Neural cell (in vitro differentiated cells): ENCODE data around the gene CD248. TPM values are rescaled to one million over a fixed set of nuclear protein-coding genes. Genes with fewer than 3 reads are reported as not detected.

Source experiments
- H2AFZ ChIP-seq: fragments of 200-600, 300-800 bp; sonication (generic), shearing (Covaris generic); 2 replicates; pipeline ENCODE4 v1.6.0; 2014; ENCODE audit warnings: low read depth, mild to moderate bottlenecking, antibody characterized with exemption, low read length, moderate library complexity
- H3F3A ChIP-seq: fragments of 200-600 bp; shearing (Covaris generic); 2 replicates; pipeline ENCODE4 v1.6.1; 2016; ENCODE audit warnings: mild to moderate bottlenecking, moderate library complexity, mixed read lengths, antibody characterized with exemption, low read length; ENCODE audit not compliant: insufficient read depth, poor library complexity, severe bottlenecking
- H3K27ac ChIP-seq: fragments of 200-600, 300-800 bp; sonication (generic), shearing (Covaris generic); 2 replicates; pipeline ENCODE4 v1.5.1; 2014; ENCODE audit warnings: mild to moderate bottlenecking, low read length, moderate library complexity
- H3K27me3 ChIP-seq: fragments of 300-800, 200-600 bp; sonication (generic), shearing (Covaris generic); 2 replicates; pipeline ENCODE4 v1.6.0; 2014; ENCODE audit warnings: mild to moderate bottlenecking, low read depth, low read length, moderate library complexity; ENCODE audit not compliant: insufficient read depth
- H3K36me3 ChIP-seq: fragments of 300-800, 200-600 bp; sonication (generic), shearing (Covaris generic); 2 replicates; pipeline ENCODE4 v1.5.1; 2014; ENCODE audit warnings: mild to moderate bottlenecking, antibody characterized with exemption, low read length, moderate library complexity; ENCODE audit not compliant: insufficient read depth
- H3K4me2 ChIP-seq: fragments of 300-800, 200-600 bp; sonication (generic), shearing (Covaris generic); 2 replicates; pipeline ENCODE4 v1.6.0; 2014; ENCODE audit warnings: mild to moderate bottlenecking, low read length
- H3K4me3 ChIP-seq: fragments of 300-800, 200-600 bp; sonication (generic), shearing (Covaris generic); 2 replicates; pipeline ENCODE4 v1.5.1; 2014; ENCODE audit warnings: mild to moderate bottlenecking, low read length, moderate library complexity
- H3K79me2 ChIP-seq: fragments of 200-600 bp; shearing (Covaris generic); replicated peaks from 2 replicates; pipeline ENCODE4 v1.6.0; 2014; ENCODE audit warnings: mild to moderate bottlenecking, low read length, moderate library complexity; ENCODE audit not compliant: insufficient read depth
- H3K9ac ChIP-seq: fragments of 300-800, 200-600 bp; sonication (generic), shearing (Covaris generic); 2 replicates; pipeline ENCODE4 v1.6.1; 2016; ENCODE audit warnings: mild to moderate bottlenecking, low read length, mixed read lengths
- H3K9me2 ChIP-seq: fragments of 200-600 bp; shearing (Covaris generic); 2 replicates; pipeline ENCODE4 v1.6.1; 2016; ENCODE audit warnings: mild to moderate bottlenecking, low read length, mixed read lengths; ENCODE audit not compliant: insufficient read depth
- H3K9me3 ChIP-seq: fragments of 200-600, 300-800 bp; sonication (generic), shearing (Covaris generic); 2 replicates; pipeline ENCODE4 v1.6.1; 2016; ENCODE audit warnings: mild to moderate bottlenecking, mixed run types, low read length, moderate library complexity, mixed read lengths
- H4K20me1 ChIP-seq: fragments of 200-600 bp; shearing (Covaris generic); 2 replicates; pipeline ENCODE4 v1.6.1; 2016; ENCODE audit warnings: mild to moderate bottlenecking, mixed run types; ENCODE audit not compliant: insufficient read depth
- EP300 ChIP-seq: fragments of 450-650 bp; conservative IDR thresholded peaks from 2 replicates; pipeline ENCODE4 v1.6.1; 2014; ENCODE audit warnings: antibody characterized with exemption, mild to moderate bottlenecking, moderate library complexity; ENCODE audit not compliant: poor library complexity, severe bottlenecking
- EZH2 ChIP-seq: fragments of 200-600, 300-800 bp; shearing (Covaris generic), sonication (generic); IDR thresholded peaks from 2 replicates; pipeline ENCODE4 v1.6.1; 2014; ENCODE audit warnings: antibody characterized with exemption, low read length, borderline replicate concordance, mild to moderate bottlenecking; ENCODE audit not compliant: insufficient read depth, poor library complexity, severe bottlenecking
- MXI1 ChIP-seq: fragments of 450-650 bp; conservative IDR thresholded peaks from 2 replicates; pipeline ENCODE4 v1.6.1; 2014; ENCODE audit warnings: antibody characterized with exemption, mild to moderate bottlenecking; ENCODE audit not compliant: poor library complexity, severe bottlenecking
- POLR2AphosphoS5 ChIP-seq: IDR thresholded peaks from 2 replicates; pipeline ENCODE4 v1.6.1; 2012
- RAD21 ChIP-seq: fragments of 450-650 bp; conservative IDR thresholded peaks from 2 replicates; pipeline ENCODE4 v1.6.1; 2014; ENCODE audit warnings: antibody characterized with exemption, mild to moderate bottlenecking, moderate library complexity
- REST ChIP-seq: IDR thresholded peaks from 2 replicates; pipeline ENCODE4 v1.6.1; 2012; ENCODE audit warnings: borderline replicate concordance
- SMC3 ChIP-seq: fragments of 450-650 bp; conservative IDR thresholded peaks from 2 replicates; pipeline ENCODE4 v1.6.1; 2014; ENCODE audit warnings: antibody characterized with exemption, mild to moderate bottlenecking, moderate library complexity; ENCODE audit not compliant: poor library complexity
- TAF1 ChIP-seq: IDR thresholded peaks from 2 replicates; pipeline ENCODE4 v1.6.1; 2012; ENCODE audit warnings: low read depth
- polyA plus RNA-seq: library from polyadenylated mRNA; depleted of rRNA; stranded (reverse); fragments of >200 nt; gene quantifications from 2 replicates; pipeline ENCODE4 v1.2.3, GENCODE V29; 2014
- TF ChIP-seq, protein P1 (sequence below): fragments of 450-650 bp; IDR thresholded peaks from 2 replicates; pipeline ENCODE4 v1.5.1; 2014; ENCODE audit warnings: antibody characterized with exemption, mild to moderate bottlenecking, moderate library complexity; ENCODE audit not compliant: poor library complexity, severe bottlenecking

Gene CD248
- polyA plus RNA-seq, 1 donor from 2014 or later, result not detected

DNA sequence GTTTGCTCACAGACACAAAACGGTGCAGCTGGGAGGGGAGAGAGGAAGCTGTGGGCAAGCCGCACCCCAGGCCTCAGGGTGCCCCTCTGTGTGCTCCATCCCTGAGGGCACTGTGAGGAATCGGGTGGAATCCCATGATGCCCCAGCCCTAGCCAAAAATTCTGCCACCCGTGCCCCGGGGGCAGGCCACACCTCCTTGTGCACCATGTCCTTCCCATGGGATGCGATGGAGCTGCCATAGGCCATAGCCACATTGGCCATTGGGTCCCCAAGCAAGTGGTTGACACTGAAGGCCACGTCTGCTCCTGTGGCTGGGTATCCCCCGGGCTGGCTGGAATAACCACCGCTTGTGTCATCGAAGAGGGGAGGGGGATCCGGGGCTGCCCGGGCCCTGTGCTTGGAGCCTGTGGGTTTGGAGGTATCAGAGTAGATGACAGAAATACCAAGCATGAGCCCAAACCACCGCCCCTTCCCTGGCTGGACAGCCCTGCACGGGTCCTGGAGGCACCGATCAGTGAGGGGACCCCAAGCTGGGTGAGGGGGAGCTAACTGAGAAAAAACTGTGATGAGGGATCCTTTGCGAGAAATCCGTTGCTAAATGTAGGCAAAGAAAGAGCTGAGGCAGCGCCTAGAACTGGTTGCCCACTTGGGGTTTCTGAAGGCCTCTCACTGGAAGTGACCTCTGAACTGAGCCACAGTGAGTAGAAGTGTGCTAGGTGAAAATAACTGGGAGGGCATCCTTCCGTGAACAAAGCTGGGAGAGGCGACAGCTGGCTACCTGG, 28.8 kb downstream of the CD248 start:
- no peak for TF ChIP-seq RAD21
- TF ChIP-seq REST, result no peak
- no peak for TF ChIP-seq SMC3
- no peak for TF ChIP-seq MXI1
- TF ChIP-seq TAF1, result no peak
- Histone ChIP-seq H3K79me2 (peaks cover 25% of the 10 kb centered on the region), H3K9me2 (no peaks in the 10 kb centered on the region), H3K27me3 (peaks cover 29% of the 10 kb centered on the region), H3K4me3 (peak overlapping the region; percentile 86), H4K20me1 (peaks cover 3% of the 10 kb centered on the region), H3F3A (no peaks in the 10 kb centered on the region), H2AFZ (no peak overlapping the region), H3K27ac (peak overlapping the region; percentile 88), H3K9me3 (no peaks in the 10 kb centered on the region), H3K9ac (peak overlapping the region; percentile 92), H3K36me3 (no peaks in the 10 kb centered on the region), H3K4me2 (peak overlapping the region; percentile 49)

DNA sequence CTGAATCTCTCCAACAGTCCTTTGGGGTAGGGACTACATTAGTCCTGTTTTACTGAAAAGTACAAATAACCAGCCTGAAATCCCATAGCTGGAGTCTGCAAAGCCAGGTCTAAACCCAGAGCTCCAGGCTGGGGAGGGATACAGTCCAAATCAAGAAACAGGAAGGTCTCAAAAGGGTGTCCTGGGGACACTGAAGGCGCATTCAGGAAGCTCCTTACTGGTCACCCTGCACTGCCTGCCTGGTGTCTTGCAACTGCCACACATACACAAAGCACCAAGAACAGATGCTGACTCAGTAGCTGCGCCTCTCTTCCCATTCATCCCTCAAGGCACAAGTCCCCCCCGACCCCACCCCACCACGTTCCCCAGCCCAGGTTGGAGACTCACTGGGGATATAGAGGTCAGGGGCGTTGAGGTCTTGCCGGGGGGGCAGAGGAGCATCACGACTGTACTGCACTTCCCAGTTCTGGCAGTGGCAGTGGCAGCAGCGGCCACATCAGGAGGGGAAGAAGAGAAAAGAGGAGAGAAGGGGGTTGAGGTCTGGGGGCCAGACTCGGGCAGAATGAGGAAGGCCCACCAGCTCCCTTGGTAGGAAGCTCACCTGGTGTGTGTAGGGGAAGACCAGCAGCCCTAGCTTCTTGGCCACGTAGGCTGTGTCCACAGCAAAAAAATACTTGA, 29.5 kb downstream of the CD248 start:
- H3K27me3 ChIP-seq, result peaks cover 22% of the 10 kb centered on the region
- H3K9me2 ChIP-seq, result no peaks in the 10 kb centered on the region
- H4K20me1 ChIP-seq, result peaks cover 8% of the 10 kb centered on the region
- peaks cover 31% of the 10 kb centered on the region for H3K79me2 ChIP-seq
- H3K9me3 ChIP-seq, result no peaks in the 10 kb centered on the region
- H3K9ac ChIP-seq, result peak overlapping the region; percentile 92
- TF ChIP-seq SMC3 (no peak), POLR2AphosphoS5 (no peak), REST (no peak), RAD21 (no peak), TAF1 (no peak), EZH2 (no peak), EP300 (no peak), MXI1 (no peak)
- TF ChIP-seq, protein P1, sequence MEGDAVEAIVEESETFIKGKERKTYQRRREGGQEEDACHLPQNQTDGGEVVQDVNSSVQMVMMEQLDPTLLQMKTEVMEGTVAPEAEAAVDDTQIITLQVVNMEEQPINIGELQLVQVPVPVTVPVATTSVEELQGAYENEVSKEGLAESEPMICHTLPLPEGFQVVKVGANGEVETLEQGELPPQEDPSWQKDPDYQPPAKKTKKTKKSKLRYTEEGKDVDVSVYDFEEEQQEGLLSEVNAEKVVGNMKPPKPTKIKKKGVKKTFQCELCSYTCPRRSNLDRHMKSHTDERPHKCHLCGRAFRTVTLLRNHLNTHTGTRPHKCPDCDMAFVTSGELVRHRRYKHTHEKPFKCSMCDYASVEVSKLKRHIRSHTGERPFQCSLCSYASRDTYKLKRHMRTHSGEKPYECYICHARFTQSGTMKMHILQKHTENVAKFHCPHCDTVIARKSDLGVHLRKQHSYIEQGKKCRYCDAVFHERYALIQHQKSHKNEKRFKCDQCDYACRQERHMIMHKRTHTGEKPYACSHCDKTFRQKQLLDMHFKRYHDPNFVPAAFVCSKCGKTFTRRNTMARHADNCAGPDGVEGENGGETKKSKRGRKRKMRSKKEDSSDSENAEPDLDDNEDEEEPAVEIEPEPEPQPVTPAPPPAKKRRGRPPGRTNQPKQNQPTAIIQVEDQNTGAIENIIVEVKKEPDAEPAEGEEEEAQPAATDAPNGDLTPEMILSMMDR, result no peak
- H2AFZ ChIP-seq, result no peak overlapping the region
- no peaks in the 10 kb centered on the region for H3K36me3 ChIP-seq
- H3K4me3 ChIP-seq, result peak overlapping the region; percentile 86
- H3K27ac ChIP-seq, result peak overlapping the region; percentile 88
- H3K4me2 ChIP-seq, result no peak overlapping the region
- no peaks in the 10 kb centered on the region for H3F3A ChIP-seq
